Heart right ventricle (tissue), 16 donors: ENCODE measurements around the gene SMC4. TPM values are rescaled to one million over a fixed set of nuclear protein-coding genes. Genes with fewer than 3 reads are reported as not detected.
A peak's percentile ranks its signal among the peaks of the same experiment; 100 is the strongest.

Source experiments
- ATAC-seq, 8 donors: fragments of 200-7000 bp; cut with Tn5 transposase; one replicate each; pipeline ENCODE4 v1.9.1; 2020; ENCODE audit warnings: mild to moderate bottlenecking in 8 of 8, moderate library complexity in 8 of 8, moderate number of reproducible peaks in 1 of 8
- DNase-seq, 2 donors: peaks; one replicate each; pipeline ENCODE4 v3.0.0-alpha.2; 2020
- H3K27ac ChIP-seq, 10 donors: fragments of 200-600 bp; sonication (generic) in 2 of 10; one replicate each; pipeline versions ENCODE4 v1.5.0 to v1.8.0; 2020 to 2022; ENCODE audit warnings: mild to moderate bottlenecking in 3 of 10
- H3K27me3 ChIP-seq, 7 donors: fragments of 200-600 bp; one replicate each; pipeline ENCODE4 v1.8.0; 2021 to 2022; ENCODE audit warnings: mild to moderate bottlenecking in 2 of 7
- H3K36me3 ChIP-seq, 9 donors: fragments of 200-600 bp; sonication (generic) in 1 of 9; one replicate each; pipeline versions ENCODE4 v1.5.0 to v1.8.0; 2020 to 2022; ENCODE audit warnings: mild to moderate bottlenecking in 2 of 9
- H3K4me1 ChIP-seq, 9 donors: fragments of 200-600 bp; sonication (generic) in 1 of 9; one replicate each; pipeline versions ENCODE4 v1.5.0 to v1.8.0; 2020 to 2022; ENCODE audit warnings: mild to moderate bottlenecking in 4 of 9
- H3K4me3 ChIP-seq, 10 donors: fragments of 200-600 bp; sonication (generic) in 2 of 10; one replicate each; pipeline versions ENCODE4 v1.5.0 to v1.8.0; 2020 to 2022; ENCODE audit warnings: mild to moderate bottlenecking in 7 of 10, moderate library complexity in 2 of 10
- H3K9me3 ChIP-seq, 11 donors: fragments of 200-600 bp in 10 of 11; sonication (generic) in 2 of 11; one replicate each; pipeline versions ENCODE4 v1.5.0 to v1.8.0; 2013 to 2022; ENCODE audit warnings: mild to moderate bottlenecking in 2 of 11, control low read depth in 1 of 11, moderate library complexity in 1 of 11
- CTCF ChIP-seq, 9 donors: fragments of 200-600 bp; sonication (generic) in 2 of 9; IDR thresholded peaks; one replicate each; pipeline versions ENCODE4 v1.5.0 to v1.8.0; 2021 to 2022; ENCODE audit warnings: antibody characterized with exemption in 9 of 9, mild to moderate bottlenecking in 5 of 9, moderate library complexity in 1 of 9
- WGBS, 2 donors: extraction: QIAGEN DNeasy Blood & Tissue Kit; methylation state at CpG; one replicate each; pipeline ENCODE4 v1.1.7; 2013; ENCODE audit warnings: inconsistent platforms in 1 of 2; 5-methylcytosine and 5-hydroxymethylcytosine counted together
- intact Hi-C, 10 donors: fragments of 100-400 bp; cut with DNase I; formaldehyde crosslinking; loops; one replicate each; pipeline versions ENCODE4 v1.11.1 to v1.14.2; 2022
- polyA plus RNA-seq, 2 donors: library from polyadenylated mRNA; stranded (reverse); fragments of 200-250 nt; gene quantifications; one replicate each; pipeline ENCODE4 v1.2.3, GENCODE V29; 2013
- total RNA-seq, 10 donors: library from RNA; stranded (reverse); fragmentation: NEBNext Ultra II Directional in 3 of 10; extraction: Animal tissue kit (Norgen Biotek cat#: 25700) in 3 of 10; gene quantifications; one replicate each; pipeline versions ENCODE4 v1.2.1 to v1.2.4, GENCODE V29; 2021 to 2023
- donor health status: Arrhythmogenic right ventricular cardiomyopathy.
- donor health status: ischemic (EF 13 %, LVEDD 7.1; RV severe dilation, severe dysfunction).
- donor health status: healthy with polysubstance abuse.
- donor health status: DM: no; HTN: yes; CAD: no.
- donor health status: DM: no; HTN: no; CAD: no.
- donor health status: ischemic (EF 25% LVEDD 6.9; RV normal size, moderate dysfunction).
- donor health status: ischemic (EF 25% LVEDD 5.7; RV mildly dilated, moderate dysfunction).
- donor health status: healthy.
- donor health status: DM: yes; HTN: yes; CAD: no.
- donor health status: Ischemic cardiomyopathy.
- donor health status: ischemic (EF 35%, LVEDD 5.7; RV mildly dilated, moderate dysfunction).
- donor health status: nonischemic (EF 11% LVEDD 7.7; RV severe dilation, severe dysfunction).
- donor health status: DM: yes; HTN: yes; CAD: no.
- donor health status: PGD.
- donor health status: ischemic (EF 29% LVEDD 5.4; RV normal size, mild dysfunction).
- donor health status: nonischemic (EF 23%, LVEDD 6.1; RV moderate dilation, normal function).

Gene SMC4
- total and polyA plus RNA-seq, 12 donors: 8.9 to 38.6 (median 17.3) TPM

DNA sequence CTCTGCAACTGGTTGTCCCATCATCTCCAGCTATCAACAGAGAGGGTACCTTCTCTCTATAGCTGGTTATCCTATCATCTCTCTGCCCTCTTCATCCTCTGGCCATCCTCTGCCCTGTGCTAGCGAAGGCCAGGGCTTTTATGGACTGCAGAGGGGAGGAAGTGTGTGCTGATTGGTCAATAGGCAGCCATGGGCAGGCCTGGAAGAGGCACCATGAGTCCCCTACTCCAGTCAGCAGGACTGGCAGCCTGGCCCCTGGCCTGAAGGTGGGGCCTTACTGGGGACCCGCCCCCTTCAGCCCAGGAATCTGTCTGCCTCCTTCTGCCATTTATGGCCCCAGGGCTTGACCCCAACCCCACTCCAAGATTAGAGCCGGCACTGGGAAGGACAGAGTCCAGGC is 60.6 kb downstream of the SMC4 start:
- Histone ChIP-seq H3K4me3 (no peak overlapping the region), H3K9me3 (no peaks in the 10 kb centered on the region), H3K27ac (no peak overlapping the region), H3K27me3 (peaks cover 0 to 7% (median 0%) of the 10 kb centered on the region in 7 donors), H3K4me1 (no peaks in the 10 kb centered on the region), H3K36me3 (no peaks in the 10 kb centered on the region)
- peak in 1 of 8 donors; percentile 13 for ATAC-seq
- intact Hi-C loops: no loop called here
- TF ChIP-seq CTCF (IDR thresholded peaks at IDR 0.05): no peak
- WGBS, 2 donors: 71 to 80% methylated on average over 3 of the region's 3 CpGs
- no peak for DNase-seq

GRCh38 chr3:160464321-160464720 is 64.9 kb downstream of the SMC4 start:
- intact Hi-C loops: no loop called here
- DNase-seq: no peak
- no peak for ATAC-seq
- Histone ChIP-seq H3K36me3 (no peaks in the 10 kb centered on the region), H3K4me1 (no peaks in the 10 kb centered on the region), H3K27me3 (peaks cover 0 to 7% (median 0%) of the 10 kb centered on the region in 7 donors), H3K27ac (no peak overlapping the region), H3K9me3 (no peaks in the 10 kb centered on the region), H3K4me3 (no peak overlapping the region)
- TF ChIP-seq CTCF (IDR thresholded peaks at IDR 0.05): no peak
- WGBS, 2 donors: 90 to 94% methylated on average over 2 of the region's 2 CpGs

GRCh38 chr3:160464971-160465370 is 65.5 kb downstream of the SMC4 start:
- H3K36me3 ChIP-seq: no peaks in the 10 kb centered on the region
- no peak overlapping the region for H3K4me3 ChIP-seq
- intact Hi-C loops: no loop called here
- 38 to 45% methylated on average over 1 of the region's 1 CpG for WGBS, 2 donors
- H3K27ac ChIP-seq: no peak overlapping the region
- peaks cover 0 to 4% (median 0%) of the 10 kb centered on the region in 11 donors for H3K9me3 ChIP-seq
- DNase-seq: no peak
- TF ChIP-seq CTCF (IDR thresholded peaks at IDR 0.05): no peak
- peaks cover 0 to 7% (median 0%) of the 10 kb centered on the region in 7 donors for H3K27me3 ChIP-seq
- no peaks in the 10 kb centered on the region for H3K4me1 ChIP-seq
- ATAC-seq: no peak

- WGBS, 2 donors: 88 to 90% methylated on average over 5 of the region's 5 CpGs
- intact Hi-C loops: no loop called here
Observed at GRCh38 chr3:160470181-160470580, 70.7 kb downstream of the SMC4 start.

More at GRCh38 chr3:160470181-160470580, 70.7 kb downstream of the SMC4 start:
- Histone ChIP-seq H3K4me3 (no peak overlapping the region), H3K27me3 (peaks cover 0 to 8% (median 0%) of the 10 kb centered on the region in 7 donors), H3K4me1 (no peaks in the 10 kb centered on the region), H3K36me3 (no peaks in the 10 kb centered on the region), H3K9me3 (peaks cover 0 to 23% (median 0%) of the 10 kb centered on the region in 11 donors), H3K27ac (no peak overlapping the region)
- ATAC-seq: no peak
- no peak for DNase-seq
- TF ChIP-seq CTCF (IDR thresholded peaks at IDR 0.05): no peak
